GM19238 (cell line): ENCODE measurements around the gene UMOD.
"Not testable (repeated sequence)": the region's sequence is repeated elsewhere in the genome, so short reads cannot be mapped to it uniquely, and the experiment has no call there.

Source experiments
- DNase-seq: peaks from one replicate; pipeline ENCODE4 v3.0.0; 2011; ENCODE audit warnings: low spot score; ENCODE audit not compliant: insufficient read length

The UMOD gene

GRCh38 chr16:20321671-20322070 lies 30.8 kb downstream of the UMOD start:
- no peak for DNase-seq

DNA sequence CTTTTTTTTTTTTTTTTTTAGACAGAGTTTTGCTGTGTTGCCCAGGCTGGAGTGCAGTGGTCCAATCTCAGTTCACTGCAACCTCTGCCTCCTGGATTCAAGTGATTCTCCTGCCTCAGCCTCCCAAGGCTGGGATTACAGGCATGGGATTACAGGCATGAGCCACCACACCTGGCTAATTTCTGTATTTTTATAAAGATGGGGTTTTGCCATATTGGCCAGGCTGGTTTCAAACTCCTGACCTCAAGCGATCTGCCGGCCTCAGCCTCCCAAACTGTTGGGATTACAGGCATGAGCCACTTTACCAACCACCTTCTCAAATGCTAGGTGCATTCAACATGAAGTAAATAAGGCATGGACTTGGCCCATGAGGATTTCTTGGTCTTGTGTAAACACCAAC lies 31.5 kb downstream of the UMOD start:
- DNase-seq = not testable (repeated sequence)

- DNase-seq = no peak
Measured at GRCh38 chr16:20320592-20320991, 31.9 kb downstream of the UMOD start.

- no peak for DNase-seq
Measured at GRCh38 chr16:20320178-20320577, 32.3 kb downstream of the UMOD start.

DNA sequence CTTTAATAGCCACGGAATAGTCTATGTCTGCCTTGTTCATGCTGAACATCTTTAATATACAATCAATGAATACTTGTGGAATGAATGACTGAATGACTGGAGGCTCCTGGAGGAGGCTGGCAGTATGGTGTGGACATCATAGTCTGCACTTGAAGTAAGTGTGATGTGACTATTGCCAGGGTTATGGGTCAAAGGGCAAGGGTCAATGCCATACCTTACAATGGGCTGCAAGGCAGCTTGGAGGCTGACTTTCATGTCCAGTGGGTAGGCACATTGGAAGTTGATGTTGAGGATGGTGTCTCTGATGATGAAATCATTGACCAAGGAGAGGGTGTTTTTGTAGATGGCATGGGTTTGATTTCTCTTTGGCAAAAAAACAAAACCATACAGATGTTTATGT lies 33.1 kb downstream of the UMOD start:
- DNase-seq = no peak

GRCh38 chr16:20318437-20318836 lies 34.1 kb downstream of the UMOD start:
- DNase-seq = no peak

DNA sequence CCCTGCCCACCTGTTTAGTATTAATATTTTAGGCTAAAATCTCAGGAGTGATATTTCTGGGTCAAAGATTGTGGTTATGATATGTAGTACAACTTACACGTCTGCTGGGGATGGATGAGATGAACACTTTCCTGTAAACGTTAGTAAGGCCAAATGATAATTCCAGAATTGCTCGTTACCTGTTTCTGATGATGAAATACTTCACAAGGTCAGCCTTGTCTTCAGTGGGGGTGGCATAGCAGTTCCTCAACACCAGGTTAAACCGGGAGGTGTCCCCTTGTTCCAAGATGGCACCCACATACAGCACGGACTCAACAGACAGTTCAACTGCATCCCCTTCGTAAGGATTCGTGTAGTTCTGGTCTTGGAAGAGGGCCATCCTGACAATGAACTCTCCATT lies 34.5 kb downstream of the UMOD start:
- DNase-seq = no peak

DNA sequence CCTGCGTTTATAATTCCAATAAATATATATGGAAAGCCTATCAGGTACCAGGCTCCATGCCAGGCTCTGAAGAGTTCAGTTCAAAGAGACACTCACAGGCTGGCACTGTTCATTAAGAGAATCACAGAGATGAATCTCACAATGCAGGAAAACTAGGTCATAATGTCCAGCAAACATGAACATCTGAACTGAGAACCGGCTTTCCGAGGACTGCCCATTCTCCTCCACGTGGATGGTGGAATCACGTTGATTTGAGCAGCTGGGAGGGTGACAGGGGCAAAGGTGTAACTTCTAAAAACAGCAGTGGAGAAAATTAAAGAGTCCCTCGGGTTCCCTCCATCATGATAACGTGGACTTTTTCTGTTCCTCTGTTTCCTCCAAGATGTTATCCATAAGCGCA lies 35.4 kb downstream of the UMOD start:
- DNase-seq = no peak

DNA sequence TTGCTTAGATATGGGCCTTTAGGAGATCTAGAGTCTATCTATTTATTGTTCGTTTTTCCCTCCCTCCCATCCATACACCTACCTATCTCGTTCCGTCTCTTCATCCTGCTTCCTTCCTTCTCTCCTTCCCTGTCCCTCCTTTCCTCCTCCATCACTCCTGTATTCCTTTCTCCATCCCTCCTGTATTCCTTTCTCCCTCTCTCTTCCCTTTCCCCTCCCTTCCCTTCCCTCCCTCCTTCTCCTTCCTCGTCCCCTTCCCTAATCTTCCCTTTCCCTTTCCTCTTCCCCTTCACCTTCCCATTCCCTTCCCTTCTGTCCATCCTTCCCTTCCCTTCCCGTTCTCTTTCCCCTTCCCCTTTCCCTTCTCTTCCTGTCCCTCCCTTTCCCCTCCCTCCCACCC lies 35.8 kb downstream of the UMOD start:
- no peak for DNase-seq

DNA sequence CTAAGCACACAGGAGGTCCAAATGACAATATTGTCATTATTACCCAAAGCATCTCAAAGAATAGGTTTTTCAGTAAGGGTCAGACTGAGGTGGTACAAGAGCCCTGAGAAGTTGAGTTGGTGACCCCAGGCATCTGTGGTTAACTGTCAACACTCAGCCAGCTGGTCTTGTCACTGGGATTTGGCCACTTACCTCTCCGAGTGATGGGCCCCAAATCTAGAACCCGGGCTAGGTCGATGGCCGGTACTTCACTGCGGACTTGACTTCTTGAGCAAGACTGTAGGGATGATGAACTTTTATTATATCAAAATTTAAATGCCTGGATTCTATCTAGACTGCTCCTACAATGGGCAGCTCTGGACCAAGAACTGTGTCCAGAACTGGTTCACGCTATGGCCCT lies 36.8 kb downstream of the UMOD start:
- no peak for DNase-seq

- no peak for DNase-seq
Measured at GRCh38 chr16:20314575-20314974, 37.9 kb downstream of the UMOD start.

GRCh38 chr16:20313741-20314140 lies 38.8 kb downstream of the UMOD start:
- DNase-seq = no peak

DNA sequence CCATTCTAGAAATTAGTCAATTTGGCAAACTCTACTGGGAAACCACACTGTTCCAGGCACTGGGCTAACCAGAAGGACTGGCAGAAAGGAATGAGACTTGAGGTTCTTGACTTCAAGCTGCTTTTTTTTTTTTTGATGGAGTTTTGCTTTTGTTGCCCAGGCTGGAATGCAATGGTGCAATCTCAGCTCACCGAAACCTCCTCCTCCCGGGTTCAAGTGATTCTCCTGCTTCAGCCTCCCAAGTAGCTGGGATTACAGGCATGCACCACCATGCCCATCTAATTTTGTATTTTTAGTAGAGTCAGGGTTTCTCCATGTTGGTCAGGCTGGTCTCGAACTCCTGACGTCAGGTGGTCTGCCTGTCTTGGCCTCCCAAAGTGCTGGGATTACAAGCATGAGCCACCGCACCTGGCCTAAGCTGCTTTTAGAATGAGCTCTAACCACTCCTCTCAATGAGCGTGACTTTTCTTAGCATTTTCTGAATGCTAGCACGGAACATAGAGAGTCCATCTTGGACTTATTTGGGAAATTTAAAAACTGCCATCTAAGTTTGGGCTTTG lies 39.9 kb downstream of the UMOD start:
- not testable (repeated sequence) for DNase-seq

- DNase-seq = no peak
Measured at GRCh38 chr16:20311548-20311947, 41.0 kb downstream of the UMOD start.

DNA sequence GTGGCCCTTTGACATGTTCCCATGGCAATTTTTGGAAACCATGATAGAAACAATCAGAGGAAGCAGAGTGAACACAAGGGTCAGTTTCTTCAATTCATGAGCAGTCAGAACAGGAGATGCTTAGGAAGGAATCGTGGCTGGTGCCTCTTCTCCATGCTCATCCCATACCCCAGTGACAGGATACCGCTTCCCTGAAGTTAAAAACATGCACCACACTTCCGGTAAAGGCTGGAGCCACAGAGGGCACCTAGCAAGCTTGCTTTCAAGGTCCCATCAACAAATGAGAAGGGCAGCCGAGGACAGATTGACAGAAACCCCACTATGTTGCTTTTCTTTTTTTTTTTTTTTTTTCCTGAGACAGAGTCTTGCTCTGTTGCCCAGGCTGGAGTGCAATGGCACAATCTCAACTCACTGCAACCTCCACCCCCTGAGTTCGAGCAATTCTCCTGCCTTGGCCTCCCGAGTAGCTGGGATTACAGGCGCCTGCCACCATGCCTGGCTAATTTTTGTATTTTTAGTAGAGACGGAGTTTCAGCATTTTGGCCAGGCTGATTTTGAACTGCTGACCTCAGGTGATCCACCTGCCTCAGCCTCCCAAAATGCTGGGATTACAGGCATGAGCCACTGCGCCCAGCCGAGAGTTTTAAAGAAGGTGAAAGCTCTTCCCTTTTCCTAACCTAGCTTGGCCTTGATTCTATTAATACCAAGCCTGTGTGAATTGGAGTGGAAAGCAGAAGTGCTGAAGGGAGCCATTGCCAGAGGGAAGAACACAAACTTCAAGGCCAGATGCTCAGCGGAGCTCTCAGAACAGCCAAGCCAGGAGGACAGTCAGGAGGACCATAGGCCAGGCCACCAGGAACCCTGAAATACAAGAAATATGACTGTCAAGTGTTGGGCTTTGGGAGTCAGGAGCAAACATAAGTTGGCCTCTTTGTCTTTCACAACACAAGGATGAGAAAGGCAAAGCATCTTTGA lies 41.8 kb downstream of the UMOD start:
- no peak for DNase-seq

DNA sequence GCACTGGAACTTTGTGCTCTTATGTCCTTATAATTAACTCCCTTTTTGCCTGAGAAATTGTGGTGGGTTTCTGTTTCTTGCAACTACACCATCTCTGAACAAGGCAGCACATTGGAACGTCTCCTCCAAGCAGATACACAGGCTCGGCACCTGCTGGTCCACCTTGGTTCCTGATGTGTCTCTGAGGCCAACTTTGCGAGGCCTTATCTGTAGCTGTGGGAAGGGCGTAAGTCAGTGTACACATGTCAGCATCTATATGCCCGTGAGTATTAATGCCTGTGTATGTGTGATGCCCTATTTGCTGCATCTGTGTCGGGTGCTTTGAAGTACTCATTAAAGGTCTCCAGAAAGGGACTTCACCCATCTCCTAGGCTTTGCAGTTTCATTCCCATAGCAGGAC lies 42.7 kb downstream of the UMOD start:
- no peak for DNase-seq

GRCh38 chr16:20308801-20309590 lies 43.5 kb downstream of the UMOD start:
- no peak for DNase-seq

DNA sequence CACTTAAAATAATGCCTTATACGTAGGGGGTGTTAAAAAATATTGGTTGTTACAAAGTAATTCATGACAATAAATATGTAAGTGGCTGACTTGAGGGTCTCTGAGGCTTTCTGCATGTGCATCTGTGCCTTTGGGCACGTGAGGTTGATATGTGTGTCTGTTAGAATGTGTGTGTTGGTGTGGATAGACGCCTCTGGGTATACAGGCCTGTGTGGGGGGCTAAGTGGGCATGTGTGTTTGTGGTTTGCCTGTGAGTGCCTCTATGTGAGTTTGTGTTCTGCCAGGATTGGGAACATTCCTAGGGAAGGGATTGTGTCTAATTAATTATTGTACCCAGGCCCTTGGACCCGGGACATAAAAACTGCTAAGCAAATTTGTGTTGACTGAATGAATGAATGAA lies 44.2 kb downstream of the UMOD start:
- DNase-seq = no peak

DNA sequence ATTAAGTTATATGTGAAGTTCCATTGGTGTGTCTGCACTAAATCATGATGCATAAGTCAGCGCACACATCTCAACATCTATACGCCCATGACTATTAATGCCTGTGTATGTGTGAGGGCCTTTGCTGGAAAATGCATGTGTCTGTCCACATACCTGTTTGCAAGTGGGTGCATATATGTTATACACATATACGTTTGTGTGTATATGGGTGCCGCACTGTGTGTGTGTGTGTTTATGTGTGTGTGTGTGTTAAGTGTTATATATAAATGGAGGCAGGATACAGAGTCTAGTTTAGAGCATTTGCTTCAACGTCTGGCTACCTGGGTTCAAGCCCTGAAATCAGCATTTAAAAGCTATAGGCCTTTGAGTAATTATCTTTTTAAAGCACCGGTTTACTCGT lies 44.7 kb downstream of the UMOD start:
- DNase-seq = no peak

DNA sequence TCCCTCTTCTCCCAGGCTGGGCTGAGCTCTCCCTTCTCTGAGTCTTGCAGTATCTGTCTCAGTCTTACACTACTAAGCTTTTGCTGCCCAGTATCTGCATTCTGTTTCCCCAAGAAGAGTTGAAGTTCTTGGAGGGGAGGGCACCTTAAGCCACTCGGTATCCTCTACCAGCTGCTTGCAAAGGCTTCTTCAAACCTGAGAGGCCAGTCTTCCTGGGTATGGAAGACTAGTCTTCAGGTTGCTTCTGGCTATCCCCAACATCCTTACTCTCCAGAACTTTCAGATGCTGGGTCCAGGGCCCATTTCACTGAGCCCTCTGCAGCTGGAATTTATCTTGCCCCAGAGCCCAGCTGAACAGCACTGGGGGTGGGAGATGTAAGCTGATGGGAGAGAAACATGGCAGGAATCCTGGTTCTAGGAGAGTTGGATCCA lies 45.3 kb downstream of the UMOD start:
- DNase-seq = no peak

- no peak for DNase-seq
Measured at GRCh38 chr16:20306401-20306800, 46.1 kb downstream of the UMOD start.

DNA sequence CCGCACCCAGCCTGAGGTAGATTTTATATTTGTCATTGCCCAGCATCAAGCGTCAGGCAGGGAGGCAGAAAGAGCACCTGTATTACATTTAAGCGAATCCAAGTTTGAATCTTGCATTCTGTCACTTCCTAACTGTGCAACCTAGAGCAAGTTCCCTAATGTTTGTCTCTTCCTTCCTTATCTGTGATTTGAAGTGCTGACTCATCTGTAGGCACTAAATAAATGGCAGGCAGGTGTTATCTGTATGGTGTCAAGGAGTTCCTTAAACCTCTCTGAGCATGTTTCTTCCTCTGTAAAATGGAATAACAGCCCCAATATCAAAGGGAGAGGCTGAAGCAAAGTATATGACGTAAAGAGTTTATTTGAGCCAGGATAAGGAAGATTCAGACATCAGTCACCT lies 49.5 kb downstream of the UMOD start:
- no peak for DNase-seq
